ENCODE data around the gene DMBT1.

DMBT1 gene

GRCh38 chr10:122678266-122678665 is 117.7 kb downstream of the DMBT1 start:
- DNase-seq, result no peak

DNA sequence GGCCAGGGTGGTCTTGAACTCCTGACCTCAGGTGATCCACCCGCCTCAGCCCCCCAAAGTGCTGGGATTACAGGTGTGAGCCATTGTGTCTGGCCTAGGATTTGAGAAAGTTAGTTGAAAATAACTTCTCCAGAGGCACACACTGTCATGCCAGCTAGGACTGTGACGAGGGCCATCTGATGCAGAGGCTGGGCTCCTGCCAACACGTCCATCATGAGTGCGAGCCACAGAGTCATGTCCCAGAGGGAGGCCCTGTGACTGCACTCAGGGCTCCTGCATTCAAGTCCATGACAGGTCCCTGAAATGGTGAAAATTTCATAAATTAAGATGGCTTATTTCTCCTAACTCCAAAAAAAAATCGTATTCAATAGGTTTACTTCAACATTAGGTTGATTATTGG is 122.0 kb downstream of the DMBT1 start:
- DNase-seq, result no peak

DNA sequence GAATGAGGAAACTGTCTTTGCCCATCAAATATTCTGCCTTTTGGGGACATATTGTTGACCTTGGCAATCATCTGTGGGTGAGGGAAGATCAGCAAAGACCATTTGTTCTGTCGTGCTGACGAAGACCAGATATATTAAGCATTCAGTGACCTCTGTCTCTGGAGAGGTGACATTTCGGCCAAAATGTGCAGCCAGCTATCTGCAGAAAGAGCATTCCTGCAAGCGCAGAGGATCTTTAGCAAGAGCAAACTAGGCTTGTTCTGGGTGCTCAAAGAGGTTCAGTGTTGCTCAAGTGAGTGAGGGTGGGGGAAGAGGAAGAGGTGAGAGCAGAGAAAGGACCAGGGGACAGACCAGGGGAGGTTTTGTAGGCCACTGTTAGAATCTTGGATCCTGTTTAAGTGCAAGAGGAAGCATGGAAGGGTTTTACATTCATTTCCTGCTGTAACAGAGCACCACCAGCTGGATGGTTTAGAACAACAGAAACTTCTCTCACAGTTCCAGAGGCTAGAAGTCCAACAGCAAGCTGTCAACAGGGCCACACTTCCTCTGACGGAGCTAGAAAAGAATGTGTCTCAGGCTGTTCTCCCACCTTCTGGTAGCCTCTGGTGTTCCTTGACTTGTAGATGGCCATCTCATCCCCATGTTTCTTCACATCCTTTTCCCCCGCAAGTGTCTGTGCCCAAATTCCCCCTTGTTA is 127.9 kb downstream of the DMBT1 start:
- no peak for DNase-seq

- DNase-seq, result no peak
Observed at GRCh38 chr10:122689146-122689820, 128.7 kb downstream of the DMBT1 start.

DNA sequence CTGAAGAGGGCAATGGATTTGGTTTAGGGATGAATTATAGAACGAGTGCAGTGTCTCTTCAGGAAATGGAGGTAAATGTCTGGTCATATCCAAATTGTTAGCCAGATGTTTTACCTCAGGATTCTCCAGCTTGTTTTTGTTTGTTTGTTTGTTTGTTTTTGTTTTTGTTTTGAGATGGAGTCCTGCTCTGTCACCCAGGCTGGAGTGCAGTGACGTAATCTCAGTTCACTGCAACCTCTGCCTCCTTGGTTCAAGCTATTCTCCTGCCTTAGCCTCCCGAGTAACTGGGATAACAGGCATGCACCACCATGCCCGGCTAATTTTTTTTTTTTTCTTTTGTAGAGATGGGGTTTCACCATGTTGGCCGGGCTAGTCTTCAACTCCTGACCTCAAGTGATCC is 132.2 kb downstream of the DMBT1 start:
- no peak for DNase-seq

Measured in stimulated activated CD4-positive, alpha-beta T cell treated with anti-CD3 and anti-CD28 coated beads, Interleukin-1b, Interleukin-23, amount 100 ng/mL, for 48 hours (primary cell).